Prostate gland (tissue), 2 donors: ENCODE results near the gene AFF4. TPM values are rescaled to one million over a fixed set of nuclear protein-coding genes. Genes with fewer than 3 reads are reported as not detected.
"Not testable (repeated sequence)": the region's sequence is repeated elsewhere in the genome, so short reads cannot be mapped to it uniquely, and the experiment has no call there.

ENCODE experiments used
- DNase-seq: peaks from one replicate; pipeline ENCODE4 v3.0.0-alpha.2; 2019; ENCODE audit warnings: low spot score
- H3K27ac ChIP-seq, 2 donors: fragments of 200-600 bp; sonication (generic); 2 replicates each; pipeline ENCODE4 v1.5.1; 2017 to 2019
- H3K27me3 ChIP-seq: fragments of 200-600 bp; sonication (generic); replicated peaks from 2 replicates; pipeline ENCODE4 v1.5.1; 2019; ENCODE audit not compliant: insufficient read depth
- H3K36me3 ChIP-seq, 2 donors: fragments of 200-600 bp; sonication (generic); 1 replicate in 1 of 2; 2 replicates in 1 of 2; pipeline versions ENCODE4 v1.5.1 to v1.8.1; 2017 to 2019
- H3K4me1 ChIP-seq: fragments of 200-600 bp; sonication (generic); replicated peaks from 2 replicates; pipeline ENCODE4 v1.5.1; 2019
- H3K4me3 ChIP-seq, 2 donors: fragments of 200-600 bp; sonication (generic); 2 replicates each; pipeline ENCODE4 v1.5.1; 2017 to 2019
- H3K9me3 ChIP-seq: fragments of 200-600 bp; sonication (generic); 2 replicates; pipeline ENCODE4 v1.5.1; 2017
- POLR2A ChIP-seq: fragments of 450-650 bp; IDR thresholded peaks from one replicate; pipeline ENCODE4 v1.6.1; 2016; ENCODE audit warnings: antibody characterized with exemption, mild to moderate bottlenecking
- POLR2AphosphoS5 ChIP-seq: sonication (generic); formaldehyde crosslinking; IDR thresholded peaks from one replicate; pipeline ENCODE4 v1.6.1; 2017; ENCODE audit warnings: antibody characterized with exemption
- WGBS: methylation state at CpG from one replicate; pipeline ENCODE4 v1.1.5; 2018; 5-methylcytosine and 5-hydroxymethylcytosine counted together
- intact Hi-C: fragments of 100-400 bp; cut with DNase I; formaldehyde crosslinking; loops from one replicate; pipeline ENCODE4 v1.14.2; 2022
- total RNA-seq, 2 donors: library from RNA; depleted of rRNA; stranded (reverse); fragments of >200 nt; gene quantifications; one replicate each; pipeline ENCODE4 v1.1.0, GENCODE V29; 2016
- TF ChIP-seq, protein P1 (sequence below), 4 experiments: fragments of 200-600 bp in 2 of 4; fragments of 450-650 bp in 2 of 4; sonication (generic) in 2 of 4; IDR thresholded peaks; 1 replicate in 3 of 4; 2 replicates in 1 of 4; pipeline ENCODE4 v1.5.1; 2016 to 2019; ENCODE audit warnings: antibody characterized with exemption in 4 of 4, mild to moderate bottlenecking in 2 of 4, moderate library complexity in 2 of 4

Gene AFF4
- total RNA-seq, 2 donors from 2014 or later, result 57.2 to 105 TPM

- Histone ChIP-seq H3K27me3 (no peaks in the 10 kb centered on the region), H3K4me3 (peak overlapping the region; percentile 91 to 92), H3K9me3 (no peaks in the 10 kb centered on the region), H3K4me1 (peaks cover 4% of the 10 kb centered on the region), H3K27ac (peak overlapping the region; percentile 99 to 100), H3K36me3 (no peaks in the 10 kb centered on the region)
- peak; percentile 47 for DNase-seq
- intact Hi-C loops, result loop anchor here (2.0 to 5.0 kb wide), 2 partner anchors 88 to 95 kb away; partner anchors contain the start of genes GDF9 and UQCRQ
- TF ChIP-seq POLR2AphosphoS5 (peak; percentile 86), POLR2A (peak; percentile 46)
- TF ChIP-seq, protein P1, sequence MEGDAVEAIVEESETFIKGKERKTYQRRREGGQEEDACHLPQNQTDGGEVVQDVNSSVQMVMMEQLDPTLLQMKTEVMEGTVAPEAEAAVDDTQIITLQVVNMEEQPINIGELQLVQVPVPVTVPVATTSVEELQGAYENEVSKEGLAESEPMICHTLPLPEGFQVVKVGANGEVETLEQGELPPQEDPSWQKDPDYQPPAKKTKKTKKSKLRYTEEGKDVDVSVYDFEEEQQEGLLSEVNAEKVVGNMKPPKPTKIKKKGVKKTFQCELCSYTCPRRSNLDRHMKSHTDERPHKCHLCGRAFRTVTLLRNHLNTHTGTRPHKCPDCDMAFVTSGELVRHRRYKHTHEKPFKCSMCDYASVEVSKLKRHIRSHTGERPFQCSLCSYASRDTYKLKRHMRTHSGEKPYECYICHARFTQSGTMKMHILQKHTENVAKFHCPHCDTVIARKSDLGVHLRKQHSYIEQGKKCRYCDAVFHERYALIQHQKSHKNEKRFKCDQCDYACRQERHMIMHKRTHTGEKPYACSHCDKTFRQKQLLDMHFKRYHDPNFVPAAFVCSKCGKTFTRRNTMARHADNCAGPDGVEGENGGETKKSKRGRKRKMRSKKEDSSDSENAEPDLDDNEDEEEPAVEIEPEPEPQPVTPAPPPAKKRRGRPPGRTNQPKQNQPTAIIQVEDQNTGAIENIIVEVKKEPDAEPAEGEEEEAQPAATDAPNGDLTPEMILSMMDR (IDR thresholded peaks at IDR 0.05), result no peak
- WGBS, result under 1% methylated on average over 21 of the region's 21 CpGs
Observed at GRCh38 chr5:132962429-132963021, 909 bp downstream of the AFF4 start.

GRCh38 chr5:132961887-132962286, 1.5 kb downstream of the AFF4 start:
- intact Hi-C loops, result loop anchor here (2.0 to 5.0 kb wide), 2 partner anchors 89 to 95 kb away; partner anchors contain the start of genes GDF9 and UQCRQ
- Histone ChIP-seq H3K4me3 (peak overlapping the region; percentile 91 to 92), H3K36me3 (no peaks in the 10 kb centered on the region), H3K4me1 (peaks cover 4% of the 10 kb centered on the region), H3K27ac (peak overlapping the region; percentile 99 to 100), H3K9me3 (no peaks in the 10 kb centered on the region), H3K27me3 (no peaks in the 10 kb centered on the region)
- no peak for DNase-seq
- TF ChIP-seq POLR2AphosphoS5 (no peak), POLR2A (no peak)
- TF ChIP-seq, protein P1 (IDR thresholded peaks at IDR 0.05), result no peak
- WGBS, result 4% methylated on average over 5 of the region's 5 CpGs

- DNase-seq, H3K4me1 ChIP-seq, H3K9me3 ChIP-seq, H3K36me3 ChIP-seq, H3K27me3 ChIP-seq: not testable (repeated sequence)
- peak overlapping the region; percentile 91 to 92 for H3K4me3 ChIP-seq
- peak overlapping the region; percentile 99 to 100 for H3K27ac ChIP-seq
- intact Hi-C loops, result loop anchor here (5.0 kb wide), 1 partner anchor 94 kb away; the partner anchor contains the start of genes GDF9 and UQCRQ
- WGBS, result 88% methylated on average over 11 of the region's 11 CpGs
Observed at GRCh38 chr5:132961123-132961815, 2.2 kb downstream of the AFF4 start.

- H3K4me1 ChIP-seq, H3K27me3 ChIP-seq, DNase-seq, H3K4me3 ChIP-seq, H3K36me3 ChIP-seq, H3K9me3 ChIP-seq, H3K27ac ChIP-seq, intact Hi-C loops: not testable (repeated sequence)
- WGBS, result 70% methylated on average over 6 of the region's 6 CpGs
Observed at GRCh38 chr5:132956166-132956799, 7.2 kb downstream of the AFF4 start.

GRCh38 chr5:132953710-132954109, 9.7 kb downstream of the AFF4 start:
- Histone ChIP-seq H3K27ac (no peak overlapping the region), H3K9me3 (no peaks in the 10 kb centered on the region), H3K4me3 (no peak overlapping the region), H3K36me3 (no peaks in the 10 kb centered on the region), H3K27me3 (no peaks in the 10 kb centered on the region), H3K4me1 (no peaks in the 10 kb centered on the region)
- intact Hi-C loops, result no loop called here
- TF ChIP-seq POLR2A (no peak), POLR2AphosphoS5 (peak; percentile 30)
- TF ChIP-seq, protein P1 (IDR thresholded peaks at IDR 0.05), result no peak
- 49% methylated on average over 6 of the region's 6 CpGs for WGBS
- DNase-seq, result no peak
